T-helper 2 cell treated with Interferon-gamma antibody and Interleukin-4, amounts not matched to agents 5 μg/mL and 100 μg/mL, for 36 hours (primary cell): ENCODE data around the gene GPR160.

Source experiments
- DNase-seq: peaks from one replicate; pipeline ENCODE4 v3.0.0; 2021; ENCODE audit warnings: low spot score
- H3K27ac Mint-ChIP-seq: one replicate; pipeline ENCODE4 v1.8.0; 2021; ENCODE audit warnings: mild to moderate bottlenecking, mixed read lengths
- H3K27me3 Mint-ChIP-seq: one replicate; pipeline ENCODE4 v1.8.0; 2021; ENCODE audit warnings: low read depth, mixed read lengths
- H3K36me3 Mint-ChIP-seq: one replicate; pipeline ENCODE4 v1.8.0; 2021; ENCODE audit warnings: low read depth, mixed read lengths
- H3K4me1 Mint-ChIP-seq: one replicate; pipeline ENCODE4 v1.8.0; 2021; ENCODE audit warnings: low read depth, mixed read lengths
- H3K4me3 Mint-ChIP-seq: one replicate; pipeline ENCODE4 v1.8.0; 2022; ENCODE audit warnings: mild to moderate bottlenecking, moderate library complexity, mixed read lengths
- H3K9me3 Mint-ChIP-seq: one replicate; pipeline ENCODE4 v1.8.0; 2021; ENCODE audit warnings: mixed read lengths

Gene GPR160, protein sequence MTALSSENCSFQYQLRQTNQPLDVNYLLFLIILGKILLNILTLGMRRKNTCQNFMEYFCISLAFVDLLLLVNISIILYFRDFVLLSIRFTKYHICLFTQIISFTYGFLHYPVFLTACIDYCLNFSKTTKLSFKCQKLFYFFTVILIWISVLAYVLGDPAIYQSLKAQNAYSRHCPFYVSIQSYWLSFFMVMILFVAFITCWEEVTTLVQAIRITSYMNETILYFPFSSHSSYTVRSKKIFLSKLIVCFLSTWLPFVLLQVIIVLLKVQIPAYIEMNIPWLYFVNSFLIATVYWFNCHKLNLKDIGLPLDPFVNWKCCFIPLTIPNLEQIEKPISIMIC

DNA sequence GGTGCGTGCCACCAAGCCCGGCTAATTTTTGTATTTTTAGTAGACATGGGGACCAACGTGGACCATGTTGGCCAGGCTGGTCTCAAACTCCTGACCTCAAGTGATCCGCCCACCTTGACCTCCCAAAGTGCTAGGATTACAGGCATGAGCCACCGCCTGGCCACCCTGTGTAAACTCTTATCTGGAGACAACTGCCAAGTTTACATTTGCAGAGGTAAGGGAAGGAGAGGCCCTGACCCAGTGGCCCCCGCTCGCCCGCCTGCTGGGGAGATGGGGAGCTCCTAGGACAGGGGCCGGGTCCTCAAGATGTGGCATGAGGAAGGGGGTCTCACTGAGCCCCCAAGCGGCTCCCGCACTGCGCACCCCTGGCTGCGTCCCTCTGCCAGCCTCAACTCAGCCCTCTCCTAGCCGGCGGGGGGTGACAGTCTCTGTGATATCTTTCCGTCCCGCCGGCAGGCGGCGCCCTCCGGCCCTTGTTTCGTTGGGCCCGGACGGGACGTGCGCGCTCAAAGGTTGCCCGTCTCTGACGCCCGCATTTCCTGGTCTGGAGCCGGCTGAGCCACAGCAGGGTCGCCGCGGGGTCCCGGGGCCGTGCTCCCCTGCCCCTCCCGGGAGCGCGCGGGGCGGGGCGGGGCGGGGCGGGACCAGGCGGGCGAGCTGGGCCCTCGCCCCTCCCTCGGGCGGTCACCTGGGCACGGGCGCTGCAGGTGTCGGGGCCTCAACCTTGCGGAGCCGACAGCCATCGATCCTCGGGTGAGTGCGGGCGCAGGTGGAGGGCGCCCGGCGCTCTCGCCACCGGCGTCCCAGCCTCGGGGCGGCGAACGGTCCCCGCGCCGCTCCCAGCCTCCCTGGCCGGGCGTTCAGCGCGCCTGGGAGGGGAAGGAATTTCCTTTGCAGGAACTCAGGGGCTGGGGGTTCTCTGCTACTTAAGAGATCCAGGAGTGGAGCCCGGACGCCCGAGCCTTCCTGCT is at the start of gene GPR160:
Gene GPR160 (plus strand): TSS at position 533 of the 971 bp plus-strand sequence. CDS start 45,978 bp downstream, outside the sequence.
- H3K27ac Mint-ChIP-seq = peak within 1 kb of the TSS; percentile 65

DNA sequence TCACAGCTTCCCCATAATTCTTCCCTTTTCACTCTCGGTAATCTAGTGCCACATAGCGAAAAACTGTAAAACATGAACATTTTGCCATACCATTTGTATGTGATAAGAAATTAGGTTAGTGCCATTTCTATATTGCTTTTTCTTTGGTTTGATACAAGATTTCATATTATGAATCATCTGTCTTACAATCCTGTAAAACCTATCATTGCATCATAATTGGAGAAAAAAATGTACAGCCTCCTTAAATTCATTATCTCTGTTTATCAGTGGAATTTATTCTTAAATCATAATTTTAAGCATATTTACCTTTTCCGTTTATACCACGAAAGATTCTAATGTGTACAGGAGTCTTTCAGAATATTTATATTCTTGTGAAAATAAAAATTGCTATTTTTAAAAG is 47.4 kb upstream of the GPR160 start:
- DNase-seq = no peak
- H3K36me3 Mint-ChIP-seq = peaks cover 32% of the 10 kb centered on the region
- no peak overlapping the region for H3K4me3 Mint-ChIP-seq
- no peaks in the 10 kb centered on the region for H3K9me3 Mint-ChIP-seq
- no peak overlapping the region for H3K27ac Mint-ChIP-seq
- no peaks in the 10 kb centered on the region for H3K27me3 Mint-ChIP-seq
- H3K4me1 Mint-ChIP-seq = no peaks in the 10 kb centered on the region

More for the DNA sequence above, at the start of gene GPR160:
- Mint-ChIP-seq H3K4me1 (peaks cover 26% of the 10 kb centered on the region), H3K36me3 (peaks cover 8% of the 10 kb centered on the region), H3K27me3 (peaks cover 3% of the 10 kb centered on the region), H3K4me3 (peak within 1 kb of the TSS; percentile 86), H3K9me3 (peaks cover 5% of the 10 kb centered on the region)
- peak; percentile 78 for DNase-seq

DNA sequence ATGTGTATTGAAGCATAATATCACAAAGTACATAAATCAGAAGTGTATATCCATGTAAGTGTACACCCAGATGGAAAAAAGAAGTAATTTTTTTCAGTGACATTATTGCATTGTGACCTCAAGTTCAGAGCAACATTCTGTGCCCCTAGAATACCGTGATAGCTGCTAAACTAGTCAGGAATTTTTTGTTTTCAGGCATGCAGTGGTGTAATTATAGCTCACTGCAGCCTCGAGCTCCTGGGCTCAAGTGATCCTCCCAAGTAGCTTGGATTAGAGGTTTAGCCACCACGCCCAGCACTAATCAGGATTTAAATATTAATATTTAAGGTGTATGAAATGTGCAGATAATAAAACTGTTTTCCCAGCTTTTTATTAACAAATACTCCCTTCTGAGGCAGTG is 45.6 kb upstream of the GPR160 start:
- no peak overlapping the region for H3K27ac Mint-ChIP-seq
- H3K9me3 Mint-ChIP-seq = no peaks in the 10 kb centered on the region
- DNase-seq = no peak
- H3K27me3 Mint-ChIP-seq = no peaks in the 10 kb centered on the region
- no peaks in the 10 kb centered on the region for H3K4me1 Mint-ChIP-seq
- H3K36me3 Mint-ChIP-seq = peaks cover 26% of the 10 kb centered on the region
- H3K4me3 Mint-ChIP-seq = no peak overlapping the region

DNA sequence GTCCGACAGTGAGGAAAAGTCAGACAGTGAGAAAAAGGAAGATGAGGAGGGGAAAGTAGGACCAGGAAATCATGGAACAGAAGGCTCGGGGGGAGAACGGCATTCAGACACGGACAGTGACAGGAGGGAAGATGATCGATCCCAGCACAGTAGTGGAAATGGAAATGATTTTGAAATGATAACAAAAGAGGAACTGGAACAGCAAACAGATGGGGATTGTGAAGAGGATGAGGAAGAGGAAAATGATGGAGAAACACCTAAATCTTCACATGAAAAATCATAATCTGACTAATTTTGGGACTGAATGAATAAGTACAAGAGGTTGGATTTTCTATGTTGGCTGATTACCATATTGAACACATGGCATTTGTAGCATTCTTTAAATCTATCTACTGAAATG is 45.0 kb upstream of the GPR160 start:
- Mint-ChIP-seq H3K27ac (no peak overlapping the region), H3K36me3 (peaks cover 24% of the 10 kb centered on the region), H3K27me3 (no peaks in the 10 kb centered on the region), H3K9me3 (no peaks in the 10 kb centered on the region), H3K4me1 (no peaks in the 10 kb centered on the region), H3K4me3 (no peak overlapping the region)
- no peak for DNase-seq

DNA sequence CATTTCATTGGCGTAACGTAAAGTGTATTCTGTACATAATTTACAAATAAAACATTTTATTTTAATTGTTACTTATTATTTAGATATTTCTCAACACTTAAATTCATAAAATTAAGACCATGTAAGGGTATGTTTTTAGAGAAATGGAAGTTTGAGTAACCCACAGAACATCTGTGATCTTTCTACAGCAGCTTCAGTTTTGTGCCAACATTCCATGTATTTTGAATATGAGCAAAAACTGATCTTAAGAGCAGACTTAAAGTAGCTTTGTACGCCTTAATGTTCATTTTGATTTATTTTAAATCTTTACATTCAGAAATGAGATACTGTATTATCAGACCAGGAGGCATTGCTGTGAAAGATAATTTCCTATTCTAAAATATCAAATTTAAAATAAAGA is 44.0 kb upstream of the GPR160 start:
- H3K4me1 Mint-ChIP-seq = peaks cover 4% of the 10 kb centered on the region
- H3K4me3 Mint-ChIP-seq = no peak overlapping the region
- peaks cover 25% of the 10 kb centered on the region for H3K36me3 Mint-ChIP-seq
- H3K9me3 Mint-ChIP-seq = no peaks in the 10 kb centered on the region
- no peak for DNase-seq
- no peak overlapping the region for H3K27ac Mint-ChIP-seq
- no peaks in the 10 kb centered on the region for H3K27me3 Mint-ChIP-seq

DNA sequence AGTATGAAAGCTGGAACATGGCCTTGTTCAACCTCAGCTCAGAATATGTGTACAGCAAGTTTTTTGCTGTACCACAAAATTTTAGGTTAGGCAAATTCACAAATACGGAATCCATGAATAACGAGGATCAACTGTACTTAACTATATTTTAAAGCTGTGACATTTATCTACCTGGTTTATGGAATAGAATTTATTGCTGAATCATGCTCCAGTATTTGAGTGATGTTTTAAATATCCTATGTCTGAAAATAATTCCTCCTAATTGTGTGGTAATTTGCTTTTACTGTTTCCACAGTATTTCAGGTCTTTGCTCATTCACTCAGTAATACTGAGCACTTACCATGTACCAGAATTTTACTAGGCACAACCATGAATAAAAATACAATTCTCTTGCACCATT is 41.7 kb upstream of the GPR160 start:
- H3K36me3 Mint-ChIP-seq = peaks cover 27% of the 10 kb centered on the region
- H3K27me3 Mint-ChIP-seq = no peaks in the 10 kb centered on the region
- H3K9me3 Mint-ChIP-seq = no peaks in the 10 kb centered on the region
- H3K4me3 Mint-ChIP-seq = no peak overlapping the region
- H3K27ac Mint-ChIP-seq = no peak overlapping the region
- H3K4me1 Mint-ChIP-seq = peaks cover 9% of the 10 kb centered on the region
- DNase-seq = no peak

DNA sequence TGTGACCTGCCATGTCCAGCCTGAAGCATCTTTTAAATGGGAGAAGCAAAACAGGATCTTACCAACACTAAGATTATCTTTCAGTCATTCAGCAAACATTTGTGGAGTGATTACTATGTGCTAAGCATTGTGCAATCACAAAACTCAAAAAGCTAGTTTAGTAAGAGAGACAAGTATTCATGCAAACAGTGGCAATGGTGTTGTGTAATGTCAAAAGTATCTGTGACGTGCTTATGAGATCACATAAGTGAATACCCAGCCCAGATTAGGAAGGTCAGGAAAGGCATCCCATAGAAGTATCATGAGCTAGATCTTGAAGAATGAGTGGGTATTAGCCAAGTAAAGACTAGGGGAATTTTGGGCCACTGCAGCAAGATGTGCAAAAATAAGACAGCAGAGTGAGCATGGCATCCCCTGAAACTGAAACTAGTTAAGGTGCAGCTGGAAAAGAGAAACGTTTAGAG is 39.1 kb upstream of the GPR160 start:
- H3K27ac Mint-ChIP-seq = no peak overlapping the region
- no peaks in the 10 kb centered on the region for H3K27me3 Mint-ChIP-seq
- H3K36me3 Mint-ChIP-seq = peaks cover 17% of the 10 kb centered on the region
- no peak overlapping the region for H3K4me3 Mint-ChIP-seq
- no peaks in the 10 kb centered on the region for H3K9me3 Mint-ChIP-seq
- no peak for DNase-seq
- peaks cover 22% of the 10 kb centered on the region for H3K4me1 Mint-ChIP-seq

DNA sequence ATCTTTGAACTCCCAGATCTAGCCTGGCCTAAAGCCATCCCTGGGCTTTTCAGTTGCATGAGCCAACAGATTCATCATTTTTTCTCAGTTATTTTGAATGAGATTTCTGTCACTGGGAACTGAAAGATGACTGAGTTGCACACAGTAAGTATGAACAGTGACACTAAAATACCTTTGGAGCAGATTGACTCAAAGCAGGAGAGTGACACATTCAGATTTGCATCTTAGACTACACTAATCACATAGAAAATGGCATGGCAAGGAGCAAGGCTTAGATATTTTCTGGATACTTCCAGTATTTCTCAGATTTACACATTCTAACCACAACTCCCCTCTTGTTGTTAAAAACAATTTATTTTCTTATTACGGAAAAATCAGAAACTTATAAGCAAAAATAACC is 38.4 kb upstream of the GPR160 start:
- no peak overlapping the region for H3K4me3 Mint-ChIP-seq
- peaks cover 25% of the 10 kb centered on the region for H3K4me1 Mint-ChIP-seq
- no peaks in the 10 kb centered on the region for H3K9me3 Mint-ChIP-seq
- H3K27ac Mint-ChIP-seq = no peak overlapping the region
- H3K27me3 Mint-ChIP-seq = no peaks in the 10 kb centered on the region
- peaks cover 17% of the 10 kb centered on the region for H3K36me3 Mint-ChIP-seq
- peak; percentile 11 for DNase-seq

DNA sequence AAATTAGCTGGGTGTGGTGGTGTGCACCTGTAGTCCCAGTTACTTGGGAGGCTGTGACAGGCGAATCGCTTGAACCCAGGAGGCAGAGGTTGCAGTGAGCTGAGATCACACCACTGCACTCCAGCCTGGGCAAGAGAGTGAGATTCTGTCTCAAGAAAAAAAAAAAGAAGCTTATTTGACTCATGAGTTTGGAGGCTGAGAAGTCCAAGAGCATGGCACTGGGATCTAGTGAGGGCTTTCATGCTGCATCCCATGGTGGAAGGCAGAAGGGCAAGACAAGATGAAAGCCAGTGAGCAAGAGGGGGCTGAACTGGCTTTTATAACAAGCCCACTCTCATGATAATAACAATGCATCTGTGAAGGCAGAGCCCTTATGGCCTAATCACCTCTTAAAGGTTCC is 37.7 kb upstream of the GPR160 start:
- Mint-ChIP-seq H3K4me3 (no peak overlapping the region), H3K27me3 (no peaks in the 10 kb centered on the region), H3K36me3 (peaks cover 17% of the 10 kb centered on the region), H3K27ac (no peak overlapping the region), H3K4me1 (peaks cover 26% of the 10 kb centered on the region), H3K9me3 (no peaks in the 10 kb centered on the region)
- no peak for DNase-seq

DNA sequence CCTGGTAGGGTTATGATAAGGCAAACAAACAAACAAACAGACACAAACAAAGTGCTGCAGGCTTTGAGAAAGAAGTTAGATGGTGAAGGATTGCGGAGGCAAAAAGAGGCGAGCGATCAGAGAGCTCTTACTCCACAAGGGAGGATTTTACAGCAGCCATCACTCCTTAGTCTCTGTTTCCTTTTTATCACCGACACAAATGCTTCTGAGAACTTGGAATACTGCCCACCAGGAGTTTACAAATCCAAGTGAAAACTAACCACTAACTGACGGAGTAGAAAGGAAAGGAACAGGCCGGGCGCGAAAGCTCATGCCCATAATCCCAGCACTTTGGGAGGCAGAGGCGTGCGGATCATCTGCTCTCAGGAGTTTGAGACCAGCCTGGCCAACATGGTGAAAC is 35.6 kb upstream of the GPR160 start:
- Mint-ChIP-seq H3K27ac (no peak overlapping the region), H3K4me1 (peaks cover 39% of the 10 kb centered on the region), H3K9me3 (no peaks in the 10 kb centered on the region), H3K36me3 (peaks cover 16% of the 10 kb centered on the region), H3K27me3 (no peaks in the 10 kb centered on the region), H3K4me3 (peak overlapping the region; percentile 8)
- no peak for DNase-seq

DNA sequence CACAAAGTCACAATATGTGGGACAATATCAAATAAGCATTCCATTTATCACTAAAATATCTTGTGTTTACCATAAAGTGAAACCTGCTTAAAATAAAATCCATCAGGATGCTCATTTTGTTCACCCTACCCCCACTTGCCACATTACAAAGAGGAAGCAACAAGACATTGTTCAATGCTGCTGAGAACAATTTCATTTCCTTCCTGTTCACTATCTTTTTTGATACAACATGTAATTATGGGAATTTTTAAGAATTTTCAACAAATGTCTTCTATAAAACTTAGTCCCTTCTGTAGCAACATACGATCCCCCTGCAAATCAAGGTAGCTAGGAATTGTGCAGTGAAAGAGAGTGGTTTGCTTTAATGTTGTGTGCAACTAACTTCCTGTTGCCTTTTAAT is 34.9 kb upstream of the GPR160 start:
- no peaks in the 10 kb centered on the region for H3K9me3 Mint-ChIP-seq
- H3K36me3 Mint-ChIP-seq = peaks cover 15% of the 10 kb centered on the region
- DNase-seq = no peak
- H3K4me3 Mint-ChIP-seq = peak overlapping the region; percentile 32
- H3K27ac Mint-ChIP-seq = peak overlapping the region; percentile 41
- no peaks in the 10 kb centered on the region for H3K27me3 Mint-ChIP-seq
- H3K4me1 Mint-ChIP-seq = peaks cover 40% of the 10 kb centered on the region

DNA sequence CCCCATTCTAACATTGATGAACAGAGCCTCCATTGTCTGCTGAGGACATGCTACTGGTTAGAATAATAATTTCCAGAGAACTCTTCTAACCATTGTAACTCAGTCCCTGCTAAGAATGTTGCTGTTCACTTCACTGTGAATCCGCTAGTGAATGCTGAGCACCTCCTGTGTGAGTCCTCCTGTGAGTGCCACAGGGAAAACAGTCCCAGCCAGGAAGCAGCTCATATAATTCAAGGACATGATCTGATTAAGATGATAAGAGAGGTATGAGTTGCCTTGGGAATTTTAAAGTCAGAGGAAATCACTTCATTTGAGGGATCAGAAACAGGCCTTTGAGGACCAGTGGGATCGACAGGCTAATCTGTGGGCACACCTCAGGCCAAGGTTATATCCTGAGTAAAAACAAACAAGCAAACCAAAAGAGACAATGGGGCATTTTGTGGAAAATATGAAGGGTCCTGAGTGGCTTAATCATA is 33.9 kb upstream of the GPR160 start:
- Mint-ChIP-seq H3K9me3 (no peaks in the 10 kb centered on the region), H3K27ac (no peak overlapping the region), H3K4me3 (no peak overlapping the region), H3K27me3 (no peaks in the 10 kb centered on the region), H3K36me3 (peaks cover 11% of the 10 kb centered on the region), H3K4me1 (peaks cover 36% of the 10 kb centered on the region)
- DNase-seq = no peak

DNA sequence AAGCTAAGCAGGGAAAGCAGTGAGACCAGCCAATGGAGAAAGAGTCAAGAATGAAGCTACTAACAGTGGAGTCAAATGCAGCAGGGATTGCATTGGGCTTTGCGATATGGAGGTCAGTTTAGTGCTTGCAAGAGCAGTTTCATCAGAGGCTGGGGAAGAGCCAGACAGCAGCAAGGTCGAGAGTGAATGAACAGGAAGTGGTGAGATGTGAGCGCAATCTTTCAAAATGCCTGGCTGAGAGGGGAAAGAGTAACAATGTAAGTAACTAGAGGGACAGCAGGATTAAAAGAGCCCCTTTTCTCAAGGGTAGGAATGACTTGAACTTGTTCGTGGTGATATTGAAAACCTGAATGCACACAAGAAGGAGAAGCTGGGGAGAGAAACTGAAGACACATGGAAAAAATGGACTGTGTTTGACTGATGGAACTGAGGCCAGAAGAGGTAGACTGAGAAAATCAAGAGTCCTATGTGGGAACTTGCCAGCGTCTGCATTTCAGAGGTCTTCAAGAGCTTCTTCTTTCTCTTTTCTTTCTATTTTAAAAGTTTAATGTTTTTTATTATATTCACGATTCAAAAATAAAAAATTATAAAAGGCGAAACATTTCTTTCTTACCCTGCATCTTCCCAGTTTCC is 30.6 kb upstream of the GPR160 start:
- Mint-ChIP-seq H3K36me3 (peaks cover 5% of the 10 kb centered on the region), H3K4me1 (peaks cover 29% of the 10 kb centered on the region), H3K4me3 (peak overlapping the region; percentile 50), H3K9me3 (no peaks in the 10 kb centered on the region), H3K27ac (peak overlapping the region; percentile 65), H3K27me3 (no peaks in the 10 kb centered on the region)
- DNase-seq = peak; percentile 42
